BLaER1 treated with 17β-estradiol and CSF1 and Interleukin-3, amounts not matched to agents 10 nM and 100 nM (cell line): ENCODE results near the gene TNNI2.
A peak's percentile ranks its signal among the peaks of the same experiment; 100 is the strongest.

Source experiments
- H3K27ac ChIP-seq, 11 experiments: shearing (Covaris generic); formaldehyde crosslinking; 2 replicates each; pipeline ENCODE4 v1.8.1; 2022
- H3K27me3 ChIP-seq, 11 experiments: shearing (Covaris generic); formaldehyde crosslinking; 2 replicates each; pipeline ENCODE4 v1.8.1; 2022
- H3K36me3 ChIP-seq, 11 experiments: shearing (Covaris generic); formaldehyde crosslinking; 2 replicates each; pipeline ENCODE4 v1.8.1; 2022
- H3K4me1 ChIP-seq, 10 experiments: shearing (Covaris generic); formaldehyde crosslinking; 2 replicates each; pipeline ENCODE4 v1.8.1; 2022
- H3K4me2 ChIP-seq, 11 experiments: shearing (Covaris generic); formaldehyde crosslinking; 2 replicates each; pipeline ENCODE4 v1.8.1; 2022
- H3K4me3 ChIP-seq, 10 experiments: shearing (Covaris generic); formaldehyde crosslinking; 2 replicates each; pipeline ENCODE4 v1.8.1; 2022
- H3K9ac ChIP-seq, 11 experiments: shearing (Covaris generic); formaldehyde crosslinking; 2 replicates each; pipeline ENCODE4 v1.8.1; 2022
- H3K9me3 ChIP-seq, 11 experiments: shearing (Covaris generic); formaldehyde crosslinking; replicated peaks in 1 of 11; 2 replicates each; pipeline ENCODE4 v1.8.1; 2022
- H4K20me1 ChIP-seq, 11 experiments: shearing (Covaris generic); formaldehyde crosslinking; 2 replicates each; pipeline ENCODE4 v1.8.1; 2022
- Cebpa-rat ChIP-seq, 11 experiments: shearing (Covaris generic); IDR thresholded peaks; 2 replicates each; pipeline ENCODE4 v1.8.1; 2022

TNNI2 gene

GRCh38 chr11:1861435-1862411 is 22.9 kb downstream of the TNNI2 start:
- peaks cover 7 to 70% (median 21%) of the 10 kb centered on the region in 11 experiments; a peak in 17 of 22 replicates for H4K20me1 ChIP-seq
- no peak overlapping the region for H3K4me2 ChIP-seq
- no peak for TF ChIP-seq Cebpa-rat (IDR thresholded peaks at IDR 0.05)
- no peak overlapping the region for H3K4me3 ChIP-seq
- peaks cover 17 to 46% (median 31%) of the 10 kb centered on the region in 10 experiments for H3K4me1 ChIP-seq
- no peak overlapping the region for H3K9ac ChIP-seq
- no peak overlapping the region for H3K27ac ChIP-seq
- peaks cover 20 to 51% (median 43%) of the 10 kb centered on the region in 11 experiments for H3K27me3 ChIP-seq
- no peaks in the 10 kb centered on the region for H3K9me3 ChIP-seq
- H3K36me3 ChIP-seq, result no peaks in the 10 kb centered on the region

- peaks cover 23 to 59% (median 50%) of the 10 kb centered on the region in 11 experiments for H3K27me3 ChIP-seq
- no peaks in the 10 kb centered on the region for H3K36me3 ChIP-seq
- peaks cover 8 to 68% (median 22%) of the 10 kb centered on the region in 11 experiments; a peak in 17 of 22 replicates for H4K20me1 ChIP-seq
- H3K4me3 ChIP-seq, result no peak overlapping the region
- peak overlapping the region in 4 of 11 experiments; percentile 59 to 71 (median 66); a peak in 7 of 22 replicates for H3K4me2 ChIP-seq
- peaks cover 12 to 49% (median 30%) of the 10 kb centered on the region in 10 experiments for H3K4me1 ChIP-seq
- H3K9me3 ChIP-seq, result no peaks in the 10 kb centered on the region
- no peak for TF ChIP-seq Cebpa-rat (IDR thresholded peaks at IDR 0.05)
- H3K27ac ChIP-seq, result no peak overlapping the region
- H3K9ac ChIP-seq, result no peak overlapping the region
These were observed 24.0 kb downstream of the TNNI2 start for GRCh38 chr11:1862588-1863351.

DNA sequence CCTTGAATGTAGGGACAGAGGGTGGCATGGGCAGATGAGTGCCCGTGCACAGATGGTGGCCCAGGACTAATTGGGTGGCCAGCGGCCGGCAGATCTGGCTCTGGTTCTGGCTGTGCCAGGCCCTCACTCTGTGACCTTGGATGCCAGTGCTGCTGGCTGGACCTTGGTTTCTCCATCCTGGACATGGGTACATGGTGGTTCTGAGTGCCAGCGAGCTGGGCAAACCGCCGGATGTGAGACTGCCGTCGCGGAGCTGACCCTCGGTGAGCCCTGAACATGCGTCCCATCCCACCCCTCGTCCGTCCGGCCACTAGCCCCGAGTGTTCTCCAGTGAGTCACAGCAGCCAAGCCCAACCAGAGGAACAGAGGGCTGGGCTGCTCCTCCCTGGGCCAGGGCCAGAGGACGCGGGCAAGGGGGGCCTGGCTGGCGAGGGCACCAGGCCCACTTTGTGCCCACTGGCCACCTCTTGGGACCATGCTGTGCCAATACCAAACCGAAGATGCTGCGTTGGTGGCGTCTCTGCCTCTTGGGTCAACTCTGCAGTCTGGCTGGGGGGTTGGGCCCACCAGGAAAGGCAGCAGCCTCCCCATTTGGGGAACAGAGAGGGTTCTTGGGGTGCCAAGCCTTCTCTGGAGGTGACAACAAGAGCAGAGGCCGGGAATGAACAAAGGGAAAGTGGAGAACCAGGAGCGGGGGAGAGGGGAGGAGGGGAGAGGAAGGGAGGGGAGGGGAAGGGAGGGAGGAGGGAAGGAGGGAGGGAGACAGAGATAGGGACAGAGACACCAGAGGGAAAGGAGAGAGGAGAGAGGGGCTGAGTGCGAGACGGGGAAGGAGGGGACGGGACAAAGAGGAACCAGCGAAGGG is 24.8 kb downstream of the TNNI2 start:
- H3K36me3 ChIP-seq, result no peaks in the 10 kb centered on the region
- H3K4me3 ChIP-seq, result no peak overlapping the region
- no peak overlapping the region for H3K9ac ChIP-seq
- peaks cover 20 to 53% (median 37%) of the 10 kb centered on the region in 10 experiments for H3K4me1 ChIP-seq
- H3K27ac ChIP-seq, result no peak overlapping the region
- H3K9me3 ChIP-seq, result no peaks in the 10 kb centered on the region
- peaks cover 31 to 67% (median 56%) of the 10 kb centered on the region in 11 experiments for H3K27me3 ChIP-seq
- H3K4me2 ChIP-seq, result peak overlapping the region in 9 of 11 experiments; percentile 18 to 71 (median 59); a peak in 14 of 22 replicates
- TF ChIP-seq Cebpa-rat (IDR thresholded peaks at IDR 0.05), result no peak
- H4K20me1 ChIP-seq, result peaks cover 16 to 68% (median 30%) of the 10 kb centered on the region in 11 experiments; a peak in 18 of 22 replicates

DNA sequence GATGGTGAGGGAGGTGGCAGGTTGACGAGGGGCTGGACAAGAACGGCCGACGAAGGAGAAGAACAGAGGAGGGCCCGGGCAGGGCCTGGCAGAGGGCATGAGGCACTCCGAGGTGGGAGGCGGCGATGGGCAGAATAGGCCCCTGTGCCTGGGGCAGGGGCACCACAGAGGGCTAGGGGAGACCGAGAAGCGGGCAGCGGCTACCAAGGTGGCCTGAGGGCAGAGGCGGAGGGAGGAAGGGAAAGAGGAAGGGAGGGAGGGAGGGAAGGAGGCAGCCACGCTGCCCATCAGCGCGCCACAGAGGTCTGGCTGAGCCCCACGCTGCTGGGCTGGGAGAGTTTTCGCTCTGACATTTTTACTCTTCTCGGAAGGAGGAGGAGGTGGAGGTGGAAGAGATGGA is 25.4 kb downstream of the TNNI2 start:
- H3K27ac ChIP-seq, result no peak overlapping the region

GRCh38 chr11:1864831-1865665 is 26.3 kb downstream of the TNNI2 start:
- Histone ChIP-seq H4K20me1 (peaks cover 30 to 75% (median 39%) of the 10 kb centered on the region in 11 experiments; a peak in 20 of 22 replicates), H3K9me3 (no peaks in the 10 kb centered on the region), H3K27ac (no peak overlapping the region), H3K9ac (peak overlapping the region in 2 of 11 experiments; percentile 15 to 32; a peak in 2 of 22 replicates), H3K4me3 (no peak overlapping the region), H3K4me2 (peak overlapping the region in 10 of 11 experiments; percentile 16 to 66 (median 44); a peak in 17 of 22 replicates), H3K4me1 (peaks cover 35 to 68% (median 52%) of the 10 kb centered on the region in 10 experiments), H3K27me3 (peaks cover 46 to 81% (median 71%) of the 10 kb centered on the region in 11 experiments), H3K36me3 (no peaks in the 10 kb centered on the region)
- TF ChIP-seq Cebpa-rat (IDR thresholded peaks at IDR 0.05), result no peak

More for the DNA sequence above, 25.4 kb downstream of the TNNI2 start:
- H3K36me3 ChIP-seq, result no peaks in the 10 kb centered on the region
- H3K9ac ChIP-seq, result 0 out of 22 replicates have a peak overlapping the region, but pooled peaks of 1 of the 11 experiments have one; percentile 32
- TF ChIP-seq Cebpa-rat (IDR thresholded peaks at IDR 0.05), result no peak
- peaks cover 38 to 73% (median 63%) of the 10 kb centered on the region in 11 experiments for H3K27me3 ChIP-seq
- H3K9me3 ChIP-seq, result no peaks in the 10 kb centered on the region
- H4K20me1 ChIP-seq, result peaks cover 22 to 68% (median 32%) of the 10 kb centered on the region in 11 experiments; a peak in 18 of 22 replicates
- H3K4me3 ChIP-seq, result no peak overlapping the region
- peaks cover 27 to 60% (median 44%) of the 10 kb centered on the region in 10 experiments for H3K4me1 ChIP-seq
- peak overlapping the region in 5 of 11 experiments; percentile 56 to 66 (median 59); a peak in 11 of 22 replicates for H3K4me2 ChIP-seq

DNA sequence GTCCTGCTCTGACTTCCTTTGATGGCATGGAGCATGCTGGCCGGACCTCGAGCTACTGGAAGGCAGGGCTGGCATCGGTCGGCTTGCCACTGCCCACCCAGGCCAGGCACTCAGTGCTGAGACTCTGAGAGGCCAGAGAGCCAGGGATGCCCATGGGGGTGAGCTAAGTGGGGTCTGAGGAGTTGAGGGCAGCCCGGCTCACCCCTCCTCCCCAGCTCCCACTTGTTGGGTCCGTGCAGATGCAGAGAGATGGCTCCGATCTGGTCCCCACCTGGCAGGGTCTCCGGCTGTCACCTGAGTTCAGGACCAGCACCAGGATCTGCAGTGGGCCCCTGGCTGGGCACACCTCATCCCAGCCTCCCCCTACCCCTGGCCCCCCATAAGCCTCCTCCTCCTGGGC is 27.4 kb downstream of the TNNI2 start:
- Histone ChIP-seq H3K9ac (no peak overlapping the region), H4K20me1 (peaks cover 31 to 87% (median 50%) of the 10 kb centered on the region in 11 experiments; a peak in 20 of 22 replicates), H3K27me3 (peaks cover 58 to 92% (median 83%) of the 10 kb centered on the region in 11 experiments), H3K4me1 (peaks cover 47 to 80% (median 64%) of the 10 kb centered on the region in 10 experiments), H3K4me3 (no peak overlapping the region), H3K27ac (no peak overlapping the region), H3K36me3 (no peaks in the 10 kb centered on the region), H3K4me2 (peak overlapping the region in 2 of 11 experiments; percentile 44 to 48; a peak in 1 of 22 replicates), H3K9me3 (no peaks in the 10 kb centered on the region)
- no peak for TF ChIP-seq Cebpa-rat (IDR thresholded peaks at IDR 0.05)

DNA sequence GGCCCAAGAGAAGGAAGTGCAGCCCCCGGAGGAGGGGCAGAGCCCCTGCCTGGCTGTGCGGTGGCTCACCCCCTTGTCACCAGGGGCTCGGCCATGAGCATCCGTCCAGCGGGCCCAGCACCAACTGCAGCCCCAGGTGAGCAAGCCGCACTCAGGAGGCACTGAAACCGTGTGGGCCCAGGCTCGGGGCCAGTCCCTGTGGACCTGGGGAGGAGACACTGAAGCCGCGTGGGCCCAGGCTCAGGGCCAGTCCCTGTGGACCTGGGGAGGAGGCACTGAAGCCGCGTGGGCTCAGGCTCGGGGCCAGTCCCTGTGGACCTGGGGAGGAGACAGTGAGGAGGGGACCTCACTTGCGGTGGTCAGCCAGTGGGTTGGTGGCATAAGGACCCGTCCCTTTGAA is 28.0 kb downstream of the TNNI2 start:
- Histone ChIP-seq H3K27me3 (peaks cover 59 to 97% (median 86%) of the 10 kb centered on the region in 11 experiments), H3K4me1 (peaks cover 51 to 84% (median 68%) of the 10 kb centered on the region in 10 experiments), H4K20me1 (peaks cover 36 to 92% (median 54%) of the 10 kb centered on the region in 11 experiments; a peak in 20 of 22 replicates)

More for the DNA sequence above, 28.0 kb downstream of the TNNI2 start:
- H3K36me3 ChIP-seq, result no peaks in the 10 kb centered on the region
- no peak overlapping the region for H3K4me3 ChIP-seq
- no peaks in the 10 kb centered on the region for H3K9me3 ChIP-seq
- no peak overlapping the region for H3K9ac ChIP-seq
- no peak for TF ChIP-seq Cebpa-rat (IDR thresholded peaks at IDR 0.05)
- no peak overlapping the region for H3K27ac ChIP-seq
- peak overlapping the region in 6 of 11 experiments; percentile 3 to 48 (median 36); a peak in 8 of 22 replicates for H3K4me2 ChIP-seq
